RPMI8226 (cell line): ENCODE measurements around the gene CC2D1A.

Experiments
- DNase-seq: peaks from one replicate; pipeline ENCODE4 v3.0.0-alpha.2; 2015

Gene CC2D1A

DNA sequence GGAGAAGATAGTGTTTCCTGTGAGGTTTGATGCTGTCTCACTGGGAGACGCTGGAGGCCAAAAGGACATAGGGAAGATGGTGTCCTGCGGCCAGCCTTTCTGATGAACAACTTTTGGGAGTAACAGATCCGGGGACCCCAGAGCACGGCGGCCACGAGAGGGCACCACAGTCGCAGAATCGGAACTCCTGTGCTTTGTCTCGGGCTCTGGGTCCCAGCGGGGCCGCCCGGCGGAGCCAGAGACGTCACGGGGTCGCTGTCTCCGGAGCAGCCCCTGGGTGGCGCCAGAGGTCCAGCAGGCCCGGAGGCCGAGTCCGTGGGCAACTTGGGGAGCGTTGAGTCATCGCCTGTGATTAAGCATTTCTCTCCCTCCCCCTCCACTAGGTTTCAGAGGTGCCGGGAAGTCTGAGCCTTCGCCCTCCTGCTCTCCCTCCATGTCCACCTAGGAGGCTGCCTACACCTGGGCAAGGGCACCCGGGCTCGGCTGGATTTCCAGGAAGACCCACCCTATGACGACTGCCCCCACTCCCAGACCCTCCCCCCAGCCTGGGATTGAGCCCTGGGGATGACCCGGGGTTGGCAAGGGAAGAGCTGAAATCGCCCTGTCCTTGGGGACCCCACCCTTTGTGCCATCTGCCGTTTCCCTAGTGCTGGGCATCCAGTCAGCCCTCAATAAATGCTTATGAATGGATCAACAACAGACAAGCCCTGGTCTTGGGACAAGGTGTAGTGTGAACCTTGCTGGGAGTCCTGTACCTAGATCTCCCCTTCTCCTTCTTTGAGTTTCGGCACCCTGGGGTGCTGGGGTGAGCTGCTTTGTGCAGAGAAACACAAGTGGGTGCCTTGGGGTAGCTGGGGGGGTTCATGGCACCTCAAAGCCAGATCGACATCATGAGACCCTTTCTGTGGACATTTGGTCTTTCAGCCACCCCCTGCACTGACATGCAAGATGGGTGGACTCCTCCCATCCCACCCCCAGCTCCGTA is 25.6 kb upstream of the CC2D1A start:
- peak; percentile 96 for DNase-seq

DNA sequence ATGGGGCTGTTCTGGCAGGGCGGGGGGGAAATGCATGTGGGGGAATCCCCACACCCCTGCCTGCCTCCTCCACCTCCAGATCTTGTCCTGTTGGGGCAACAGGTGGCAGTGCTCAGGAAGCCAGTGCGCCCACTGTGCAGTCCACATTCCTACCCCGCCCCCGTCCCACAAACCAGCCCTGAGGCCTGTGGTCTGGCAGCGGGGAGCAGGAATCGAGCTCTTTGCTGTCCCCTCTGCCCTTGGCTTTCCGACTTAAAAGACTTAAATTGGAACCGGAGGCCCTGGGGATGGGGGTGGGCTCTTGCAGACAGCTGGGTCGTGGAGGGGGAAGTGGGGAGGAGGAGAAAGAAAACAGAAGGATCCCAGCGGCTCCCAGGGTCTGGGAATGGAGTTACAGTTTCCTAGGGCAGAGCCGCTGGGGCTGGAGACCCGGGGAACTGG is 24.7 kb upstream of the CC2D1A start:
- peak; percentile 53 for DNase-seq

DNA sequence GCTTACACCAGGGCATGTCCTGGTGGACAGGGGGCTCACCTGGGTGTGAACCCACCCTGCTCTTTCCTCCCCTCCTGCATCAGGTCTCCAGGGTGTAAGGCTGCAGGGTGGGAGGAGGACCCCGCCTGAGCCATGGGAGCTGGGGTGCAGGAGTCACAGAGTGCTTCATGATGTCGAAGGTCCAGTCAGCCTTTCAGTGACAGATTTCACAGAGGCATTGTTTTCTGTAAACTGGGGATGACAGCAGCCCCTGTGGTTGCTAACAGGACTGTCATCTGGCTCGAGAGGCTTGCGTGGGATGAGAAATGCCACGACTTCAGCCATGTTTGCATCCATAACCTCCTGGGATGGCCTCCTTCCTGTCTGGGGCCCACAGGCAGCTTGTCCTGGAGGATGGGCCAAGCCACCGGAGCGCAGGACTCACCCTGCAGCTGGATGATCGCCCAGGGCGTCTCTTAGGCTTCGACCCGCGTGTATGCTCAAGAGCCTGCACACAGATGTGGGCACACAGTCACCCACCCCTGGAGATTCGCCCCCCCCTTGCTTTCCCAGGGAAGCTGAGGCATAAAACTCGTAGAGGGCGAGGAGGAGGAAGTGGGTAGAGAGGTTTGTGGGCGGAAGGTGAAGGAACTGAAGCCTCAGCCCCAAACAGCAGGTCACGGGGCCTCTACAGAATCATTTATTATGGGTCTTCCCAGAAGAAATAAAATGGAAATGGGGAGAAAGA is 24.1 kb upstream of the CC2D1A start:
- DNase-seq, result no peak

DNA sequence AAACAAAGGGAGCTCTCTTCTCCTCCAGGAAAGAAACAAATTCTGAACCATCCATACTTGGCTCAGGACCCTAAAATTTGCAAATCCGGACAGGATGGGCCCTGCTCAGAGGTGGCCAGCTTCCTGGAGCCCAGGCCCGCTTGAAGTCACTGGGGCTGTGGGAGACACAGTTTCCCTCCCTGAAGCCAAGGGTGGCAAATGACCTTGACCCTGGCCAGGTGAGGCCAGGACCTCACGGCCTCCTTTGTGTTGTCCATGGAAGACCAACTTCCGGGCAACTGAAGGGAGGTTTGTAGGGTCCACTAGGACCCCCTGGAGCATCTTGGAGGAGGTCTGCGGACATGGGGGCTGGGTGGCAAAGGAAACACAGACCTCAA is 23.6 kb upstream of the CC2D1A start:
- DNase-seq, result no peak

DNA sequence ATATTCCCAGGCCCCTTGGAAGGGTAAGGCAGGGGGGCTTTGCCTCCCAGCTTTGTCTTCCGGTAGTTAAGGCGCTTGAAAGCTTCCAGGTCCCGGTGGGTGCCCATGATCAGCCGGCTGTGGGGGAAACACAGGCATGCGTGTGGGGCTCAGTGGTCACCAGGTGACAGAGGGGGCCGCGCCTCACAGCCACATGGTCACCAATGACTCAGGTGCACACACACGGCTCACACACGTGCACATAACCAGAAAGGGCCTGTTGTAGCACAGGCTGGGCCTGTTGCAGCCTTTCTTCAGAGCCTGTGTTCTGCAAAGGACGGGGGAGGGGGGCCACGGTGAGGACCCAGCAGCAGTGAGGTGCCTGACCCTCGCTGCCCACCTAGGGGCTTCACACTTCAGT is 23.2 kb upstream of the CC2D1A start:
- DNase-seq, result no peak

DNA sequence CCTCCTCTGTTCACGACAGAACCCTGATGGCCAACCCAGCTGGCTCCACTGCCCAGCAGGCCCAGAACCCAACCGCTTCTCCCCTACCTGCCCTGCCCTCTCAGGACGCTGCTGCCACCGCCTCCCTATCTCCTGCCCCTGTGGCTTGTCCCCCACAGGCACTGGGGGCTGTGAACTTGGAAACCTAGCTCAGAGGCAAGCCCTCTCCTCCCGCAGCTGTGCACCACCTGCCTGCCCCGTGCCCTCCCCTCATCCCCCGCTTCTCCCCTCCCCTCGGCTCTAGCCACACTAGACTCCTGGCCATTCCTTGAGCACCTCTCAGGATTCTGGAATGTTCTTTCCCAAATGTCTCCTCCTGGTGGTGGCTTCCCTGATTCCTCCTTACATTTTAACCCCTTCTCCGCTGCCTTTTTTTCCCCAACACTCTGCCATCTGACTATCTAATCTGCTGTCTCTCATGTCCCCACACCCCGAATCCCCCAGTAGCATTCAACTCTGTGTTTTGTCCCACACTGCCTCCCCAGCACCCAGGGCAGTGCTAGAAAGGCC is 22.4 kb upstream of the CC2D1A start:
- DNase-seq, result no peak

DNA sequence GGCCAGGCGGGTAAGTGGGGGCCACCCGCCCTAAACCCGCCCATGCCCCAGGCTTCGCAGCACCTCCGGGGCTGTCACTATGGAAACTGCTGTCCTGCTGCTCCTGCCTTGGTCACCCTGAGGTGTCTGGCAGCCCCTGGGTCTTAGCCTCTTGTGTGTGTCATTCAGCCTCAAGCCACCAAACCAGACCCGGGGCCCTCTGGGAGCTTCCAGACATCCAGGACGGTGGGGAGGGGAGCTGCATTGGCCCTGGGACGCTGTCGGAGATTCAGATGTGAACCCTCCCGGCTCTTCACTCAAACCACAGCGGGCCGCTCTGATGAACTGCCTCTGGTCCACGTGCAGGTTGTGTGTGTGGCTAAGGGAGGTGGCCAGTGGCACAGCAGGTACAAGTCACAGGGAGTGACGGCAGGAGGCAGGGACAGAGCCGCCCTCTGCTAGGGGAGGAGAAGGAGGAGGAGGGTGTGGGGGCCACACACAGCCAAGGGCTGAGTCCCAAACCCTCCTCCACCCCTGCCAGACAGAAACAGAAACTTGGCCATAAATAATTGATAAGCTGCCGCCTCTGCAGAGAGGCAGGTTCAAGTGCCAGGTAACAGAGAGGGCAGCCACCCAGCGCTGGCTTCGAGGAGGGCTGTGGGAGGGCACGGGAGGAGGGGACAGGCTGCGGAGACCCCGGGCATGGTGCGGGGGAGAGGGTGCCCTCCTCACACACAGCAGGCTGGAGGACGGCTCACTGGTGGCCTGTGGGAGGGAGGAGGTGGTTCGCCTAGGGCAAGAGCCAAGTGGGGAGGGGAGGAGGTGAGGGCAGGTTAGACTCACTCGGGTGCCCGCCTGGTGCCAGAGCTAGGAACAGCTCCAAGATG is 21.0 kb upstream of the CC2D1A start:
- peak; percentile 71 for DNase-seq

DNA sequence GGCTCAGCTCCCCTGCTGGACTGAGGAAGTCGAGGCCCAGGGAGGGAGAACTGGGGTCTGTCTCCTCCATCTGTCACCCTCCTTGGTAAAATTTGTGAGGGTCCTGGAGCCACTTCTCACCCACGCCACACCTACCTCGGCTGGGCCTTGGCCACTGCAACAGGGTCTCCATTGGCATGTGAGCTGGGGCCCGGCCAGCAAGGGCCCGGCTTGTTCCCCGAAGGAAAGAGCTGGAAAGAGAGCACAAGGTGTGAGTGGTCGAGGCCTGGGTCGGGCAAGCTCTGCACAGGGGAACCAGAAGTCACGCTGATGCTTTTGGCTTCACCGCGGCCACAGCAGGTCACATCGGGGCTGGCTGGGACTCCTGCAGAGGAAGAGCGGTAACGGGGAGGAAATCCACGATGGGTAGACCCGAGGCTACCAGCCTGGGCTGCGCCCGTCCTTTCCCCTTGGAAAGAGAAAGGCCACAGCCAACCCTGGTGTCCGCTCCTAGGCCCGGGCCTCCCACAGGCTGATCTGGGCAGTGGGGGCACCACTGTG is 20.1 kb upstream of the CC2D1A start:
- no peak for DNase-seq

DNA sequence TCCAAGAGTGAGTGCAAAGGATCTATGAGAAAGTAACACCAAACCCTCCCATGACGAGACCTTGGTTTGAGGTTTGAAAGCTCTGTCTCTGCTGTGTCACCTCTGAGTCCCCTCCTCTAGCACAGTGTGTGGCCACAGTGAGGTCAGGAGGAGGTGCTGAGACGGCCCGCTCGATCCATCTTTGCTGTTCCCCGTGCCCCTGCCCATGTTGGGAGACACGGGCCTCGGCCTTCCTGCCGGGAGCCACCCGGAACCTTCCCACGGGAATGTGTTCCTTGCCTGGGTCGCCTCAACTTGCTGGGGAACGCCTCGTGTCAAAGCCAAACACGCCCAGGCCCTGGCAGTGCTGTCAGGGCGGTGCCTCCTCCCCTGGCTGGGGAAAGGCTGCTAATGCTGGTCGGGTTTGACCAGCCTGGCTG is 19.0 kb upstream of the CC2D1A start:
- no peak for DNase-seq

DNA sequence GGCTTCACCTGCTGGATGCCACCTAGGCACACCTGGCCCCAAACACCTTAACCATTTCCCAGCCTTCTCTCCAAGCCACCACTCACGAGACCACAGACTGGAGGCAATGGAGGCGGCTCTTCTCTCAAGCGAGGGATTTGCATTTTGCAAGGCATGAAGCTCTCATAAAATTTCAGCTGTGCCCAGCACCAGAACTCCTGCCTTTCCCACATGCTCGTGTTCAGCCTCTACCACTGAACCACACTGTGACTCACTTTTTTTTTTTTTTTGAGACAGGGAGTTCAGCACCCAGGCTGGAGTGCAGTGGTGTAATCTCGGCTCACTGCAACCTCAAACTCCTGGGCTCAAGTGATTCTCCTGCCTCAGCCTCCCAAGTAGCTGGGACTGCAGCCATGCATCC is 18.5 kb upstream of the CC2D1A start:
- no peak for DNase-seq

DNA sequence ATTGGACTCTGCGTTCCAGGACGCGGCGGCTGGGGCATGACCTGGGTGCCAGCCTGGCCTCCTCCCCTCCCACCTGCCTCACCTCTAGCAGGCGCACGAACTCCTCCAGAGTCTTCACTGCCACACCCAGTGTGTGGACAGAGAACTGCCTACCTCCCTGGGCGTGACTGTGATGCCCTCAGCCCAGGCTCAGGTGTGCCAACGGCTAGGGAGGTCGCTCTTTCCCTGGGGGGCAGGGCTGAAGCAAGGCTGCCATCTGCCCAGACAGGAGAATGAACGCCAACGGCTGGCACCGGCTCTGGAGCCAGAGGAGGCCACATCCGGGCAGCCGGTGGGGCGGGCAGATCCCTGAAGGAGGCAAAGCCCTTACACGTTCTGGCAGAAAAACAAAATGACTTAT is 17.7 kb upstream of the CC2D1A start:
- peak; percentile 66 for DNase-seq

DNA sequence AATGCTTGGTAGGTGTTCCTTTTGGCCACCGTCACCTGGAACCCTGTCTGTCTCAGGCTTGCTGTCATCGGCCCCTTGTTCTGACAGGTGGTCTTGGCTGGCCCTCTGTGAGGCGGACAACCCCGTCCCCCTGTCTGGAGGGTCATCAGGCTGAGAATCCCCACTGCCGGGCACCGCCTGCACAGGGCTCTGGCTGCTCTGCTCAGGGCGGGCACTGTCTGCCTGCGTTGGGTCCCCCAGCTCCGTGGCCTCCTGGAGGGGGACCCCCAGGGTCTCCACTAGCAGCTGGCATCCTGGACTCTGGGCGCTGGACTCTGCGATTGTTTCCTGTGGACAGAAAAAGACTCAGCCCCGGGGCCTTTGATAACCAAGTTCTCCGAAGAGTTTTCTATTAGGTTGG is 15.9 kb upstream of the CC2D1A start:
- DNase-seq, result no peak

DNA sequence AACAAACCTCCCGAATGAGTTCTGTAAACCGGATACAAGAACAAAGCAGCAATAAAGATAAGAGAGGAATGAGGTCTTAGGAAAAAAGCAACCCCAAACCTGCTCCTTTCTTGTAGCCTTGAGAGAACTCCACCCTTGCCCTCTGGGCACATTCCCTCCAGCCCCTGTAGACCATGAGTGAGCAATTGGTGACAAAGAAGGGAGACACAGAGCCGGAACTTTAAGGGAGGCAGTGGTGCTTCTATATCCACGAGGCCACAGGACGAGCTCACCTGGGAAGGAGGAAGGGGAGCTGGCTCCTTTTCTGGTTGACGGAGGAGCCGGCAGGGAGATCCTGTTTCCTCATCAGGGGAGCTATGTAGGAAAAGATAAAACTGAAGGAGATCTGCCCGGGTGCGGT is 13.1 kb upstream of the CC2D1A start:
- no peak for DNase-seq

DNA sequence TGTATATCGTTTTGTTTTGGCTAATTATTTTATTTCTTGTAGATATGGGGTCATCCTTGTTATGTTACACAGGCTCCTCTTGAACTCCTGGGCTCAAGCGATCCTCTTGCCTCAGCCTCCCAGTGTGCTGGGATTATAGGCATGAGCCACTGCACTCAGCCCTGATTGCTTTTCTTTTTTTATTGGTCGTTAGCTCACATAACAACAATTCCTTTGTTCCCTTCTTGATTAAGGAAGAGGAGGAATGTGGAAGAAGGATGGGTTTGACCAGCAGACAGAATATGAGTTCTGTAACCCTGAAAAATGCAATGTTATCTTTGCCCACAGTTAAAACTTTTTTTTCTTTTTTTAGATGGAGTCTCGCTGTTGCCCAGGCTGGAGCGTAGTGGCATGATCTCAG is 11.4 kb upstream of the CC2D1A start:
- DNase-seq, result no peak

DNA sequence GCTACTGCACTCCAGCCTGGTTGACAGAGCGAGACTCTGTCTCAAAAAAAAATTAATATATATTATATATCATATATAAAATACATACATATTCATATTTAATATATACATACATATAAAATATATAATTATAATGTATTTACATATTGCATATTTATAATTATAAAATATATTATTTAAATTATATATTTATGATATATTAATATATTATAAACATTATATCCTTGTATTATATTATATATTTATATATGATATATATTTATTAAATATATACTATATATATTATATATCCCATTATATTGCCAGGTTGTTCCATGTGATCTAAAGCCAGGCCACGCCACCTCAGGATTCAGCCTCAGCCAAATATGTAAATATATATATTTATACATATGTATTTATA is 9.8 kb upstream of the CC2D1A start:
- no peak for DNase-seq

DNA sequence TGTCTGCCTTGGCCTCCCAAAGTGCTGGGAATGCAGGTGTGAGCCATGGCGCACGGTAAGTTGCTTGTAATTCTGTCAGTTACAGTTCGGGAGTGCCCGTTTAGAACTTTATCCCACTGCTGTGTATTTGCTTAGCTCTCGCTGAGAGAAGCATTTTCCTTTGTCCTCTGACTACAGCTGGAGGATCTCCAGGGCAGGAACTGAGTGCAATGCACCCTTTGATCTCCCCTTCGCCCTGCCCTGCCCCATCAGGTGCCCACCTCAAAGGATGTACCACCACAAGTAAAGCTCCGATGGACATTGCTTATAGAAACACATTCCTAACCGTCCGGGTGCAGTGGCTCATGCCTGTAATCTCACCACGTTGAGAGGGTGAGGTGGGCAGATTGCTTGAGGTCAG is 6.6 kb upstream of the CC2D1A start:
- DNase-seq, result no peak

DNA sequence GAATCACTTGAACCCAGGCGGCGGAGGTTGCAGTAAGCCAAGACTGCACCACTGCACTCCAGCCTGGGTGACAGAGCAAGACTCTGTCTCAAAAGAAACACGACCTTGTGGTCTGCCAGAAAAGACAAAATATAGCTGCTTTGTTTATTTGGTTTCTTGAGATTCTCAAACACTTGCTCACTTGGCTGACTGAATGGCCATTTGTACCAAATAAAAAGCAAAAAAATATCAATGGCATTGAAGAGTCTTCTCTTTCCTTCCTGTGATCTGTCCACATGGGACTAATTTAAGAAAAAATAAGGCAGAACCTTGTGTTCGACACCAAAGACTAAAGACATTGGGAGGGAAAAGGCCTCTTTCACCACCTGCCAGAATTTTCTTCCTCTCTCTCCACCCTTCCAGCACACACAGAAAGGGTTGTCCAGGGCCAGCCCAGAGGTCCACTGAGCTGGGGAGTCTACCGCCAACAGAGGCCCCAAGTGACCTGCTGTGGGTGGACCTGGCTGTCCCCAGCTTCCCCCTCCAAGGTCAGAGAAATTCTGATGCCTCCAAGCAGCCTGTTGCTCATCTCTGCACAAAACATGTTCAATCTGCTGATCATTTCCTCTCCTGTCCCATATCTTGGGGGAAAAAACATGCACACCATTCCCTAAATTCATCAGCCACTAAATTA is 6.0 kb upstream of the CC2D1A start:
- DNase-seq, result no peak

DNA sequence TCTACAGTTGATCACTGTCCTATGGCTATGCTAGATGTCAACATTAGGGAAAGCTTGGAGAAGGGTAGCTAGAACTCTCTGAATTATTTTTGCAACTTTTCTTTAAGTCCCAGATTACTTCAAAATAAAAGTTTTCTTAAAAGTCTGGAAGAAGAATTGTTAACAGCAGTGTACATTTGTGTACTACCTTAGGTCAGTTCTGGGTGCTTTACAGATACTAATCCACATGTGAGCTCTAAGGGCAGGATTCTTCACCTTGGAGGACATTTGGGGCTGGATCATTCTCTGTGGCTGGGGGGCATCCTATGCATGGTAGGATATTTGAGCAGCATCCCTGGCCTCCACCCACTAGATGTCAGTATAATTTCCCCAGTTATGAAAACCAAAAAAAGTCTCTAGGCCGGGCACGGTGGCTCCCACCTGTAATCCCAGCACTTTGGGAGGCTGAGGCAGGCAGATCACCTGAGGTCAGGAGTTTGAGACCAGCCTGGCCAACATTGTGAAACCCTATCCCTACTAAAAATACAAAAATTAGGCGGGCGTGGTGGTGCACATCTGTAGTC is 2.9 kb upstream of the CC2D1A start:
- no peak for DNase-seq

DNA sequence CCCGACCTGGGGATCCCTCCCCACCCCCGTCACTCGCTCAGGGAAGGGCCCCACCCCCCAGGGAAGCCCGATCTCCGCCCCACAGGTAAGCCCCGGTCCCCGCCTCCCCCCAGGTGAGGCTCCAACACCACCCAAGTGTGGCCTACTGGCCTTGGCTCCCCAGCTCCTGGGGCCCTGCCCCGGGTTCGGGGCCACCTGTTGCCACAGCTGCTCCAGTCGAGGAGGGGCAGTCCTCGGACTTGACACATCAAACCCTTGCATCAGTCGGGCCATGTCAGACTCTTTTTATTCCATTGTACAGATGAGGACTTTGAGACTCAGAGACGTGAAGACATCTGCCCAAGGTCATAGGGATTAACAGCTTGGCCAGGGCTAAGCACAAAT is 512 bp downstream of the CC2D1A start:
- DNase-seq, result peak; percentile 31

DNA sequence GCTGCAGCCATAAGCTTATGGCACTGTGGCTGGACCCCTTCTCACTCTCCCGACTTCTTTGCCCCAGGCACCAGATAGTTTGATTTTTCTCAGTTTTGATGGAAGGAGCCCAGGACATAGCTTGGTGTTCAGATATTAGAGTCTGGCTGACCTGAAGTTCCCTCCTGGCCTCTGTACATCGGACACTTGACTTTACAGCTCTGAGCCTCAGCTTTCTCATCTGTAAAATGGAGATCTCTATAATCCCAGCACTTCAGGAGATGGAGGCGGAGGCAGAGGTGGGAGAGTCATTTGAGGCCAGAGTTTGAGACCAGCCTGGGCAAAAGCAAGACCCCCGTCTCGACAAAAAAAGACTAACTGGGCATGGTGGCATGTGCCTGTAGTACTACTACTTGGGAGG is 909 bp downstream of the CC2D1A start:
- DNase-seq, result no peak

DNA sequence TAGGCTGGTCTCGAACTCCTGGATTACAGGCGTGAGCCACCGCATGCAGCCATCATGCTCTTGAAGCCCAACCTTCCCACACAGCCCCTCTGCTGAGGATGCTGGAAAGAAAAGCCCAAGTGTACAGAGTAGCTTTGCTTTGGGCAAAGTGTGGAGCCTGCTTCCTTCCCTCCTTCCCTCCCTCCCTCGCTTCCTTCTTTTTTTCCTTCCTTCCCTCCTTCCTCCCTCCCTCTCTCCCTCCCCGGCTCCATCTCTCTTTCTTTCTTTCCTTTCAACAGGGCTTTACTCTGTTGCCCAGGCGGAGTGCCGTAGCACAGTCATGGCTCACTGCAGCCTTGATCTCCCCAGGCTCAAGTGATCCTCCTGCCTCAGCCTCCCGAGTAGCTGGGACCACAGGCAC is 2.7 kb downstream of the CC2D1A start:
- DNase-seq, result no peak

DNA sequence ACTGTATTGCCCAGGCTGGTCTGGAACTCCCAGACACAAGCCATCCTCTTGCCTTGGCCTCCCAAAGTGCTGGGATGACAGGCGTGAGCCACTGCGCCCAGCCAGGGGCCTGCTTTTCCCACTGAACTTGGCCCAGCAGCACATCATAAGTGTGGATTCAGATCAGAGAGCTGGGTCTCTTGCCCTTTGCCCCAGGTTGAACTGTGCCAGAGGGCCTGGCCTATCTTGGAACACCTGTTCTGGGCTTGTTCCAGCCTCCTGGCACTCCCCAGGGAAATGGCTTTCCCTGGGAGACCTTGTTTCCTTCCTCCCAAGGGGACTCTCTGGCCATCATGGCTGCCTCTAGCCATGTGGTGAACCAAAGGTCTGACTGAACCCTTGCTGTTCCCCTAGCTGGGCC is 3.4 kb downstream of the CC2D1A start:
- DNase-seq, result no peak
